K562 (cell line): Measurements from ENCODE around the gene ATP8A1. TPM values are rescaled to one million over a fixed set of nuclear protein-coding genes. Genes with fewer than 3 reads are reported as not detected.

ENCODE experiments used
- ATAC-seq: fragments of 200-7000 bp; cut with Tn5 transposase; 3 replicates; pipeline ENCODE4 v1.9.1; 2020; ENCODE audit warnings: moderate library complexity
- BruUV-seq: library from RNA; stranded (reverse); fragments of 400-500 nt; replicated peaks from 2 replicates; lab custom pipeline; 2021; lab: Mats Ljungman, UMichigan
- CTCF ChIA-PET: fragments of 300-600 bp; formaldehyde crosslinking; extraction: SDS; loops from one replicate; lab custom pipeline; 2021; ENCODE audit warnings: low intra/inter-chr PET ratio; lab: Yijun Ruan, JAX
- POLR2A ChIA-PET: fragments of 300-600, 350-650 bp; sonication (Branson Sonifier 250); formaldehyde crosslinking; extraction: SDS; loops from one replicate; lab custom pipeline; 2021; ENCODE audit warnings: antibody characterized with exemption, inconsistent platforms; lab: Yijun Ruan, JAX
- DNase-seq, 4 experiments: peaks; one replicate each; pipeline versions ENCODE4 v3.0.0 to v3.0.0-alpha.2; 2011 to 2018; ENCODE audit warnings: low spot score in 3 of 4, mixed read lengths in 3 of 4; ENCODE audit errors: extremely low read depth in 1 of 4
- FAIRE-seq: peaks from 2 replicates; lab custom pipeline; 2011; peaks lifted over from hg19 to GRCh38; lab: Jason Lieb, UNC
- H2AFZ ChIP-seq: 2 replicates; pipeline ENCODE4 v1.6.0; 2011; ENCODE audit warnings: low read depth, low read length, control low read depth, inconsistent platforms
- H3K27ac ChIP-seq: fragments of 200-600 bp; 3 replicates; pipeline ENCODE4 v1.8.0; 2011; ENCODE audit warnings: low read depth, mild to moderate bottlenecking, control low read depth, inconsistent platforms, low read length, moderate library complexity, mixed read lengths; ENCODE audit errors: extremely low read depth
- H3K27me3 ChIP-seq, 2 experiments: fragments of 300-600 bp in 1 of 2; 2 replicates in 1 of 2; 3 replicates in 1 of 2; pipeline versions ENCODE4 v1.6.0 to v1.8.0; 2011; ENCODE audit warnings: inconsistent platforms in 2 of 2, low read length in 2 of 2, mild to moderate bottlenecking in 1 of 2, mixed read lengths in 1 of 2, moderate library complexity in 1 of 2; ENCODE audit not compliant: control insufficient read depth in 2 of 2, insufficient read depth in 2 of 2
- H3K36me3 ChIP-seq: fragments of 300-600 bp; 3 replicates; pipeline ENCODE4 v1.8.0; 2011; ENCODE audit warnings: mild to moderate bottlenecking, low read length, inconsistent platforms; ENCODE audit not compliant: control insufficient read depth, insufficient read depth
- H3K4me1 ChIP-seq, 2 experiments: fragments of 200-600 bp in 1 of 2; replicated peaks in 1 of 2; 2 replicates in 1 of 2; 3 replicates in 1 of 2; pipeline versions ENCODE4 v1.5.1 to v1.8.0; 2011; ENCODE audit warnings: inconsistent platforms in 2 of 2, low read length in 2 of 2, mild to moderate bottlenecking in 1 of 2, mixed read lengths in 1 of 2, moderate library complexity in 1 of 2; ENCODE audit not compliant: control insufficient read depth in 2 of 2, insufficient read depth in 2 of 2
- H3K4me2 ChIP-seq: 2 replicates; pipeline ENCODE4 v1.6.1; 2011; ENCODE audit warnings: low read length, control low read depth, inconsistent platforms, mixed read lengths; ENCODE audit not compliant: insufficient read depth
- H3K4me3 ChIP-seq: fragments of 200-600 bp; sonication (generic), shearing (Covaris generic); 2 replicates; pipeline ENCODE4 v1.5.1; 2016; ENCODE audit warnings: control low read depth, inconsistent platforms
- H3K79me2 ChIP-seq: fragments of 200-600 bp; 3 replicates; pipeline ENCODE4 v1.8.0; 2011; ENCODE audit warnings: low read length, inconsistent platforms; ENCODE audit not compliant: control insufficient read depth, insufficient read depth
- H3K9ac ChIP-seq, 2 experiments: 2 replicates each; pipeline versions ENCODE4 v1.6.0 to v1.6.1; 2011; ENCODE audit warnings: low read depth in 2 of 2, low read length in 2 of 2, control low read depth in 1 of 2, inconsistent platforms in 1 of 2, mild to moderate bottlenecking in 1 of 2, mixed read lengths in 1 of 2; ENCODE audit not compliant: insufficient read depth in 1 of 2
- H3K9me1 ChIP-seq: one replicate; pipeline ENCODE4 v1.6.0; 2011; ENCODE audit warnings: inconsistent platforms, mild to moderate bottlenecking, low read length, moderate library complexity; ENCODE audit not compliant: control insufficient read depth, insufficient read depth
- H3K9me3 ChIP-seq: replicated peaks from 2 replicates; pipeline ENCODE4 v1.5.1; 2011; ENCODE audit warnings: low read depth, low read length, inconsistent platforms; ENCODE audit not compliant: control insufficient read depth, insufficient read depth
- H4K20me1 ChIP-seq: replicated peaks from 2 replicates; pipeline ENCODE4 v1.6.1; 2011; ENCODE audit warnings: low read length, inconsistent platforms, mixed read lengths; ENCODE audit not compliant: control insufficient read depth, insufficient read depth
- FOXP1 ChIP-seq: sonication (generic); formaldehyde crosslinking; IDR thresholded peaks from 2 replicates; pipeline ENCODE4 v1.8.0; 2022; ENCODE audit warnings: mild to moderate bottlenecking, missing genetic modification reagents
- GTF2E2 ChIP-seq: fragments of 200-800 bp; sonication (Bioruptor generic); IDR thresholded peaks from 2 replicates; pipeline ENCODE4 v1.6.1; 2016; ENCODE audit warnings: missing genetic modification characterization, missing compliant biosample characterization
- HMGXB4 ChIP-seq: sonication (generic); formaldehyde crosslinking; IDR thresholded peaks from 2 replicates; pipeline ENCODE4 v1.8.1; 2023; ENCODE audit warnings: mild to moderate bottlenecking, missing genetic modification reagents
- LARP7 ChIP-seq: fragments of 450-650 bp; IDR thresholded peaks from 2 replicates; pipeline ENCODE4 v1.6.1; 2016
- MYC ChIP-seq, 2 experiments: fragments of 250-450 bp in 1 of 2; sonication (Bioruptor Pico) in 1 of 2; IDR thresholded peaks; 2 replicates each; pipeline versions ENCODE4 v1.5.1 to v1.6.1; 2012 to 2021; ENCODE audit warnings: low read depth in 2 of 2, borderline replicate concordance in 1 of 2, improper control_type of control experiment in 1 of 2, low read length in 1 of 2, mild to moderate bottlenecking in 1 of 2, moderate library complexity in 1 of 2
- NCOA2 ChIP-seq, 2 experiments: fragments of 450-650 bp; IDR thresholded peaks; 2 replicates each; pipeline ENCODE4 v1.6.1; 2018; ENCODE audit warnings: mild to moderate bottlenecking in 2 of 2, moderate library complexity in 1 of 2; ENCODE audit not compliant: partially characterized antibody in 2 of 2
- OTX1 ChIP-seq: fragments of 450-650 bp; formaldehyde crosslinking; IDR thresholded peaks from 2 replicates; pipeline ENCODE4 v1.4.0; 2022; ENCODE audit warnings: mild to moderate bottlenecking
- TEAD2 ChIP-seq: fragments of 450-650 bp; IDR thresholded peaks from 2 replicates; pipeline ENCODE4 v1.6.1; 2016; ENCODE audit warnings: missing genetic modification characterization, control low read depth, missing compliant biosample characterization
- TGIF2 ChIP-seq: sonication (generic); formaldehyde crosslinking; IDR thresholded peaks from 2 replicates; pipeline ENCODE4 v1.8.1; 2022; ENCODE audit warnings: mild to moderate bottlenecking, missing genetic modification reagents, moderate library complexity
- ZBTB40 ChIP-seq, 2 experiments: fragments of 450-650 bp in 1 of 2; sonication (generic) in 1 of 2; formaldehyde crosslinking in 1 of 2; IDR thresholded peaks; 2 replicates each; pipeline versions ENCODE4 v1.7.1 to v1.9.0; 2016 to 2022; ENCODE audit warnings: inconsistent platforms in 1 of 2, mild to moderate bottlenecking in 1 of 2, missing genetic modification reagents in 1 of 2
- ZNF239 ChIP-seq: fragments of 250-450 bp; sonication (Bioruptor Pico); IDR thresholded peaks from 2 replicates; pipeline ENCODE4 v1.4.0; 2020; ENCODE audit warnings: mild to moderate bottlenecking
- ZNF77 ChIP-seq: fragments of 250-450 bp; sonication (Bioruptor Pico); IDR thresholded peaks from 2 replicates; pipeline ENCODE4 v1.5.0; 2020
- ZSCAN32 ChIP-seq: fragments of 450-650 bp; formaldehyde crosslinking; IDR thresholded peaks from 2 replicates; pipeline ENCODE4 v1.4.0; 2020; ENCODE audit warnings: mild to moderate bottlenecking, moderate library complexity
- WGBS: fragments of 100-300 bp; shearing (Covaris generic); methylation state at CpG from one replicate; pipeline ENCODE4 v1.1.6; 2016; ENCODE audit warnings: low coverage, mixed read lengths; ENCODE audit not compliant: insufficient coverage; ENCODE audit errors: missing lambda C conversion rate; 5-methylcytosine and 5-hydroxymethylcytosine counted together
- in situ Hi-C: fragments of 300-500 bp; cut with MboI; formaldehyde crosslinking; loops from 4 replicates; pipeline ENCODE4 v1.15.0; 2018; ENCODE audit warnings: inconsistent platforms, mixed read lengths
- intact Hi-C: fragments of 100-400 bp; cut with micrococcal nuclease; formaldehyde crosslinking; loops from 2 replicates; pipeline ENCODE4 v1.14.2; 2022
- polyA plus RNA-seq, 8 experiments: library from polyadenylated mRNA; depleted of rRNA in 4 of 8; stranded (reverse) in 5 of 8; unstranded in 3 of 8; fragments of >200 nt; fragmentation: Nextera tagmentation in 2 of 8; fragmentation: Illumina TruSeq in 1 of 8; extraction: Ambion mirVana in 2 of 8; extraction: Trizol in 1 of 8; gene quantifications; 2 replicates each; pipeline versions ENCODE4 v1.2.1 to v1.2.3, GENCODE V29; 2011 to 2014; ENCODE audit warnings: inconsistent platforms in 1 of 8, missing spikeins in 1 of 8
- total RNA-seq, 7 experiments: library from RNA; depleted of rRNA in 6 of 7; stranded (reverse); fragments of >200 nt in 6 of 7; fragmentation: Illumina TruSeq in 2 of 7; extraction: Trizol in 2 of 7; gene quantifications; 2 replicates each; pipeline versions ENCODE4 v1.2.1 to v1.2.3, GENCODE V29; 2011 to 2021; ENCODE audit warnings: low replicate concordance in 1 of 7

ATP8A1 gene
- total and polyA plus RNA-seq, 9 of the 15 experiments (the other 6 are each of a cell fraction or from before 2014, with no cell fraction given): 0.05 to 0.29 (median 0.07) TPM; not detected in 2

- H3K9ac ChIP-seq: no peak overlapping the region
- in situ Hi-C loops (no loop called here), intact Hi-C loops (no loop called here)
- no peak overlapping the region for H3K4me3 ChIP-seq
- no peak for FAIRE-seq
- no peaks in the 10 kb centered on the region for H3K9me1 ChIP-seq
- H3K4me2 ChIP-seq: no peak overlapping the region
- no TSS peak for BruUV-seq
- no peaks in the 10 kb centered on the region for H3K27me3 ChIP-seq
- H3K79me2 ChIP-seq: no peaks in the 10 kb centered on the region
- ChIA-PET CTCF (no interaction called here), POLR2A (no interaction called here)
- H3K27ac ChIP-seq: no peak overlapping the region
- H3K9me3 ChIP-seq: no peaks in the 10 kb centered on the region
- WGBS: 4% methylated on average over 3 of the region's 3 CpGs
- DNase-seq: no peak
- H3K36me3 ChIP-seq: no peaks in the 10 kb centered on the region
- no peaks in the 10 kb centered on the region for H4K20me1 ChIP-seq
- H3K4me1 ChIP-seq: no peaks in the 10 kb centered on the region
- H2AFZ ChIP-seq: no peak overlapping the region
- ATAC-seq: no peak
- TF ChIP-seq ZSCAN32 (CRISPR knock-in tag) (no peak), NCOA2 (IDR thresholded peaks at IDR 0.05; ENCODE audit: partially characterized antibody in 2 of 2) (no peak), OTX1 (CRISPR knock-in tag) (no peak), LARP7 (no peak), MYC (IDR thresholded peaks at IDR 0.05; ENCODE audit: low read depth, low read length) (no peak), MYC (CRISPR knock-in tag; IDR thresholded peaks at IDR 0.05; ENCODE audit: borderline replicate concordance, low read depth) (no peak), HMGXB4 (no peak), ZBTB40 (IDR thresholded peaks at IDR 0.05) (no peak), ZBTB40 (CRISPR knock-in tag; IDR thresholded peaks at IDR 0.05) (no peak), TGIF2 (CRISPR knock-in tag) (no peak), FOXP1 (CRISPR knock-in tag) (no peak), TEAD2 (tag) (no peak), ZNF77 (CRISPR knock-in tag) (no peak), ZNF239 (CRISPR knock-in tag) (no peak), GTF2E2 (tag) (no peak)
Measured at GRCh38 chr4:42417550-42417949, 239.4 kb downstream of the ATP8A1 start.
